ENCODE measurements around the gene NRDE2.

The NRDE2 gene

DNA sequence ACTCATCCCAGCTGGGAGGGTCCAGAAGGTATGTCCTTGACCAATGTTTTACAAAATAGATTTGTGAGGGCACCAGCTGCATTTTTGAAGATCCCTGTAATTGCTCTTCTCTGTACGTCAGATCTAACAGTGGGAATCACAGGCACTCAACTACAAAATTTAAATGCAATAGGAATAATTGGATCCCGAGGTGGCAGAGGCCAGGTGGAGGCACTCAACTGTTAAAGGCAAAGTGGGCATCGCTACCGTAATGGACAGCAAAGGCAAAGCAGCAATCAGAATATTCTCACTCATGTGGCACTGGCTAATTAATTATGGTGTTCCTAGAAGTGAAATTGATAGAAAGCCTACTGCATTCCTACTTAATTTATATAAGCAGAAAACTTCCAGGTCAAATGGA lies 103.3 kb downstream of the NRDE2 start:
- CTCF ChIA-PET = no interaction called here
- DNase-seq (ENCODE audit: extremely low spot score) = no peak
- POLR2A ChIA-PET = no interaction called here
- TF ChIP-seq, protein P1, sequence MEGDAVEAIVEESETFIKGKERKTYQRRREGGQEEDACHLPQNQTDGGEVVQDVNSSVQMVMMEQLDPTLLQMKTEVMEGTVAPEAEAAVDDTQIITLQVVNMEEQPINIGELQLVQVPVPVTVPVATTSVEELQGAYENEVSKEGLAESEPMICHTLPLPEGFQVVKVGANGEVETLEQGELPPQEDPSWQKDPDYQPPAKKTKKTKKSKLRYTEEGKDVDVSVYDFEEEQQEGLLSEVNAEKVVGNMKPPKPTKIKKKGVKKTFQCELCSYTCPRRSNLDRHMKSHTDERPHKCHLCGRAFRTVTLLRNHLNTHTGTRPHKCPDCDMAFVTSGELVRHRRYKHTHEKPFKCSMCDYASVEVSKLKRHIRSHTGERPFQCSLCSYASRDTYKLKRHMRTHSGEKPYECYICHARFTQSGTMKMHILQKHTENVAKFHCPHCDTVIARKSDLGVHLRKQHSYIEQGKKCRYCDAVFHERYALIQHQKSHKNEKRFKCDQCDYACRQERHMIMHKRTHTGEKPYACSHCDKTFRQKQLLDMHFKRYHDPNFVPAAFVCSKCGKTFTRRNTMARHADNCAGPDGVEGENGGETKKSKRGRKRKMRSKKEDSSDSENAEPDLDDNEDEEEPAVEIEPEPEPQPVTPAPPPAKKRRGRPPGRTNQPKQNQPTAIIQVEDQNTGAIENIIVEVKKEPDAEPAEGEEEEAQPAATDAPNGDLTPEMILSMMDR (IDR thresholded peaks at IDR 0.05; ENCODE audit: control extremely low read depth, extremely low read depth, low read depth, missing control alignments) = no peak

Data from GM10248 (cell line).